OCI-LY3 (cell line): Measurements from ENCODE around the gene HDGFL2.

Source experiments
- H2AFZ ChIP-seq: fragments of 200-600, 300-600 bp; shearing (Covaris generic); 2 replicates; pipeline ENCODE4 v1.6.0; 2014; ENCODE audit warnings: antibody characterized with exemption, low read depth, low read length
- H3K27ac ChIP-seq: fragments of 200-600, 300-600 bp; sonication (generic); 2 replicates; pipeline ENCODE4 v1.5.1; 2014; ENCODE audit warnings: mild to moderate bottlenecking, low read length, moderate library complexity, mixed read lengths
- H3K27me3 ChIP-seq: fragments of 200-600, 300-600 bp; sonication (generic); 2 replicates; pipeline ENCODE4 v1.6.1; 2014; ENCODE audit warnings: low read depth, low read length, mixed read lengths
- H3K36me3 ChIP-seq: fragments of 200-600, 300-600 bp; sonication (generic); replicated peaks from 2 replicates; pipeline ENCODE3; 2014; ENCODE audit warnings: low read depth, low read length, mixed read lengths
- H3K4me1 ChIP-seq: fragments of 300-600, 200-600 bp; sonication (generic); 2 replicates; pipeline ENCODE4 v1.6.1; 2014; ENCODE audit warnings: low read length, mixed read lengths
- H3K4me2 ChIP-seq: fragments of 200-600, 300-600 bp; sonication (generic); 2 replicates; pipeline ENCODE4 v1.6.1; 2014; ENCODE audit warnings: low read length, mixed read lengths
- H3K4me3 ChIP-seq: fragments of 300-600, 200-600 bp; sonication (generic); 2 replicates; pipeline ENCODE4 v1.5.1; 2014; ENCODE audit warnings: antibody characterized with exemption, mild to moderate bottlenecking, low read length, moderate library complexity
- H3K79me2 ChIP-seq: fragments of 300-600, 200-600 bp; shearing (Covaris generic); 2 replicates; pipeline ENCODE4 v1.6.1; 2014; ENCODE audit warnings: mild to moderate bottlenecking, low read length, mixed read lengths
- H3K9ac ChIP-seq: fragments of 300-600, 200-600 bp; shearing (Covaris generic); 2 replicates; pipeline ENCODE4 v1.6.0; 2014; ENCODE audit warnings: mild to moderate bottlenecking, low read length, moderate library complexity
- H3K9me3 ChIP-seq: fragments of 200-600, 300-600 bp; shearing (Covaris generic); 2 replicates; pipeline ENCODE4 v1.6.1; 2014; ENCODE audit warnings: low read length, mixed read lengths; ENCODE audit not compliant: insufficient read depth
- H4K20me1 ChIP-seq: fragments of 200-600, 300-600 bp; sonication (generic); 2 replicates; pipeline ENCODE4 v1.6.1; 2016; ENCODE audit warnings: low read length, mixed read lengths; ENCODE audit not compliant: insufficient read depth
- EZH2phosphoT487 ChIP-seq: fragments of 200-600 bp; shearing (Covaris generic); IDR thresholded peaks from 2 replicates; pipeline ENCODE4 v1.6.1; 2018; ENCODE audit warnings: antibody characterized with exemption, mixed run types, low read depth
- TF ChIP-seq, protein P1 (sequence below): fragments of 200-600, 300-600 bp; sonication (generic); IDR thresholded peaks from 2 replicates; pipeline ENCODE4 v1.5.1; 2014; ENCODE audit warnings: antibody characterized with exemption, low read length, low read depth

The HDGFL2 gene

GRCh38 chr19:4431296-4431695 is 40.8 kb upstream of the HDGFL2 start:
- H3K27me3 ChIP-seq: no peaks in the 10 kb centered on the region
- H3K9me3 ChIP-seq: no peaks in the 10 kb centered on the region
- no peak overlapping the region for H3K4me2 ChIP-seq
- H3K9ac ChIP-seq: no peak overlapping the region
- H3K4me1 ChIP-seq: no peaks in the 10 kb centered on the region
- TF ChIP-seq, protein P1, sequence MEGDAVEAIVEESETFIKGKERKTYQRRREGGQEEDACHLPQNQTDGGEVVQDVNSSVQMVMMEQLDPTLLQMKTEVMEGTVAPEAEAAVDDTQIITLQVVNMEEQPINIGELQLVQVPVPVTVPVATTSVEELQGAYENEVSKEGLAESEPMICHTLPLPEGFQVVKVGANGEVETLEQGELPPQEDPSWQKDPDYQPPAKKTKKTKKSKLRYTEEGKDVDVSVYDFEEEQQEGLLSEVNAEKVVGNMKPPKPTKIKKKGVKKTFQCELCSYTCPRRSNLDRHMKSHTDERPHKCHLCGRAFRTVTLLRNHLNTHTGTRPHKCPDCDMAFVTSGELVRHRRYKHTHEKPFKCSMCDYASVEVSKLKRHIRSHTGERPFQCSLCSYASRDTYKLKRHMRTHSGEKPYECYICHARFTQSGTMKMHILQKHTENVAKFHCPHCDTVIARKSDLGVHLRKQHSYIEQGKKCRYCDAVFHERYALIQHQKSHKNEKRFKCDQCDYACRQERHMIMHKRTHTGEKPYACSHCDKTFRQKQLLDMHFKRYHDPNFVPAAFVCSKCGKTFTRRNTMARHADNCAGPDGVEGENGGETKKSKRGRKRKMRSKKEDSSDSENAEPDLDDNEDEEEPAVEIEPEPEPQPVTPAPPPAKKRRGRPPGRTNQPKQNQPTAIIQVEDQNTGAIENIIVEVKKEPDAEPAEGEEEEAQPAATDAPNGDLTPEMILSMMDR: no peak
- TF ChIP-seq EZH2phosphoT487: no peak
- H2AFZ ChIP-seq: no peak overlapping the region
- H3K79me2 ChIP-seq: peaks cover 20% of the 10 kb centered on the region
- H4K20me1 ChIP-seq: peaks cover 6% of the 10 kb centered on the region; the same call in 1 of the 2 replicates
- peaks cover 69% of the 10 kb centered on the region for H3K36me3 ChIP-seq
- no peak overlapping the region for H3K4me3 ChIP-seq
- no peak overlapping the region for H3K27ac ChIP-seq

DNA sequence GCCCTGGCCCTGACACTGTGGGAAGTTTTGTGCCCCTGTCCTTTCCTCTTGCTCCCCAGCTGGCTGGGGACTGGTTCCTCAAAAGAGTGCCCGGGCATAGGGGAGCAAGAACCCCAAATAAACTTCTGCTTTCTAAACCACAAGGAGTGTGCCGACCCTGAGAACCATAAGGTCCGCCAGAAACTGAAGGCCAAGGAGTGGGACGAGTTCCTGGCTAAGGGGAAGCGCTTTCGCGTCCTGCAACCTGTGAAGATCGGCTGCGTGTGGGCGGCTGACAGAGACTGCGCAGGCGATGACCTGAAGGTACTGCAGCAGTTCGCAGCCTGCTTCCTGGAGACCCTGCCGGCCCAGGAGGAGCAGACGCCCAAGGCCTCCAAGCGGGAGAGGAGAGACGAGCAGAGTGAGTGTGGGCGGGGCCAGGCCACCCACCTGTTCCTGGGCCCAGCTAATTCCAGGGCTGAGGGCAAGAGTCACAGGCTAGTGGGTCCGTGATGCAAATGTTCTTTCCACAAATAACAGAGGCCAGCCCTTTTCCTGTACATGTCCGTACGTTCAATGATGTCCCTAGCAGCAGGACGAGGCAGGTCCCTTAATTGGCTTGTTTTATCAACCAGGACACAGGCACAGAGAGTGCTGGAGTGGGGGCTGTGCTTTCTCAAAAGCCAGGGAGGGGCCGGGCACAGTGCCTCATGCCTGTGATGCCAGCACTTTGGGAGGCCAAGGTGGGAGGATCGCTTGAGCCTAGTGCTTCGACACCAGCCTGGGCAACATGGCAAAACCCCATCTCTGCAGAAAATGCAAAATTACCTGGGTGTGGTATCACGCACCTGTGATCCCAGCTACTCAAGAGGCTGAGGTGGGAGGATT is 40.1 kb upstream of the HDGFL2 start:
- H4K20me1 ChIP-seq: peaks cover 8% of the 10 kb centered on the region; the same call in 1 of the 2 replicates
- H3K27me3 ChIP-seq: no peaks in the 10 kb centered on the region
- no peaks in the 10 kb centered on the region for H3K4me1 ChIP-seq
- peaks cover 72% of the 10 kb centered on the region for H3K36me3 ChIP-seq
- TF ChIP-seq, protein P1: no peak
- TF ChIP-seq EZH2phosphoT487: no peak
- H3K4me3 ChIP-seq: no peak overlapping the region
- H3K4me2 ChIP-seq: no peak overlapping the region
- H2AFZ ChIP-seq: no peak overlapping the region
- no peak overlapping the region for H3K9ac ChIP-seq
- peaks cover 26% of the 10 kb centered on the region for H3K79me2 ChIP-seq
- H3K27ac ChIP-seq: no peak overlapping the region
- H3K9me3 ChIP-seq: no peaks in the 10 kb centered on the region

DNA sequence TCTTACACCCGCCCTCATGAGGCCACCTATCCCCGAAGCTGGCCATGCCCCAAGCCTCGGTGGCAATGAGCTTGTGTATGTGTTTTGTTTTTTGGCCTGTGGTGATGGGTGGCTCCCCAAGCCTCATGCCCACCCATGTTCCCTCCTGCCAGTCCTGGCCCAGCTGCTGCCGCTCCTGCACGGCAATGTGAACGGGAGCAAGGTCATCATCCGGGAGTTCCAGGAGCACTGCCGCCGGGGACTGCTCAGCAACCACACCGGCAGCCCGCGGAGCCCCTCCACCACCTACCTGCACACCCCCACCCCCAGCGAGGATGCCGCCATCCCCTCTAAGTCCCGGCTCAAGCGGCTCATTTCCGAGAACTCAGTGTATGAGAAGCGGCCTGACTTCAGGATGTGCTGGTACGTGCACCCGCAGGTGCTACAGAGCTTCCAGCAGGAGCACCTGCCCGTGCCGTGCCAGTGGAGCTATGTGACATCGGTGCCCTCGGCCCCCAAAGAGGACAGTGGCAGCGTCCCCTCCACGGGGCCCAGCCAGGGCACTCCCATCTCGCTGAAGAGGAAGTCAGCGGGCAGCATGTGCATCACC is 39.1 kb upstream of the HDGFL2 start:
- H3K27me3 ChIP-seq: no peaks in the 10 kb centered on the region
- no peak overlapping the region for H3K4me2 ChIP-seq
- no peak overlapping the region for H3K27ac ChIP-seq
- peaks cover 31% of the 10 kb centered on the region for H3K79me2 ChIP-seq
- no peak for TF ChIP-seq EZH2phosphoT487
- TF ChIP-seq, protein P1: no peak
- no peak overlapping the region for H3K9ac ChIP-seq
- H2AFZ ChIP-seq: no peak overlapping the region
- no peaks in the 10 kb centered on the region for H3K4me1 ChIP-seq
- no peaks in the 10 kb centered on the region for H3K9me3 ChIP-seq
- no peak overlapping the region for H3K4me3 ChIP-seq
- peaks cover 8% of the 10 kb centered on the region; the same call in 1 of the 2 replicates for H4K20me1 ChIP-seq
- H3K36me3 ChIP-seq: peaks cover 75% of the 10 kb centered on the region

DNA sequence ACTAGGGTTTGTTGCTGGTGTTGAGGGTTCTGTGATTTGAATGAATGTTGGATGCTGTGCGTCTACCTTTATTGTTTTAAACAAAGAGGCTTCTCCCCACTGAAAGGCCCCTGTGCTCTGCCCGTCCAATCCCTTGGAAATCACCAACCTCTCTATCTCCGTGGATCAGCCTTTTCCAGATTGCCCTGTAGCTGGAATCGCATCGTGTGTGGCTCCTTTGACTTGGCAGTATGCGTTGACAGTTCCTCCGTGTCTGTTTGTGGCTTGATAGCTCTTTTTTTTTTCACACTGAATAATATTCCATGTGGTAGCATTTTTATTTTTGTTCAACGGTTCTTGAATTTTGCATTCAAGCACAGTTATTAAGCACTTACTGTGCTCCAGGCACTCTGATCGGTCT is 37.7 kb upstream of the HDGFL2 start:
- Histone ChIP-seq H3K4me3 (no peak overlapping the region), H2AFZ (no peak overlapping the region), H3K36me3 (peaks cover 71% of the 10 kb centered on the region), H3K9me3 (no peaks in the 10 kb centered on the region), H3K4me2 (no peak overlapping the region), H3K79me2 (peaks cover 36% of the 10 kb centered on the region), H3K27me3 (no peaks in the 10 kb centered on the region), H3K9ac (no peak overlapping the region), H3K27ac (no peak overlapping the region), H4K20me1 (peaks cover 8% of the 10 kb centered on the region; the same call in 1 of the 2 replicates), H3K4me1 (no peaks in the 10 kb centered on the region)
- TF ChIP-seq EZH2phosphoT487: no peak
- TF ChIP-seq, protein P1: no peak
